GM12801 (cell line): Measurements from ENCODE around the gene EFNA3.

Experiments used
- TF ChIP-seq, protein P1 (sequence below): IDR thresholded peaks from one replicate; pipeline ENCODE4 v1.5.1; 2011; ENCODE audit warnings: control low read depth; ENCODE audit not compliant: insufficient read length; ENCODE audit errors: extremely low read depth

EFNA3 gene

DNA sequence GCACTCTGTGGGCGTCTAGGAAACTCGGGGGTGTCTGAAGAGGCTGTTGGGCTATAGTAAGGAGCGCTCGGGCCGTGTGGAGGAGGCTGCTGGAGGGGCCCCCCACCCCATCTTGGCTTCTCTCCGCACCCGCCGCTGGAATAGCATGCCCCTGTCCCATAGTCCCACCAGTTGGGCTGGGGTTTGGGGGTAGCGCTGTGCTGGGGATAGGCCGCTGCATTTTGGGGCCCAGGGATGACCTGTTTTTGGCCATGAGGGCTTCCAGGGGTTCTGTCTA is 511 bp downstream of the EFNA3 start:
- TF ChIP-seq, protein P1, sequence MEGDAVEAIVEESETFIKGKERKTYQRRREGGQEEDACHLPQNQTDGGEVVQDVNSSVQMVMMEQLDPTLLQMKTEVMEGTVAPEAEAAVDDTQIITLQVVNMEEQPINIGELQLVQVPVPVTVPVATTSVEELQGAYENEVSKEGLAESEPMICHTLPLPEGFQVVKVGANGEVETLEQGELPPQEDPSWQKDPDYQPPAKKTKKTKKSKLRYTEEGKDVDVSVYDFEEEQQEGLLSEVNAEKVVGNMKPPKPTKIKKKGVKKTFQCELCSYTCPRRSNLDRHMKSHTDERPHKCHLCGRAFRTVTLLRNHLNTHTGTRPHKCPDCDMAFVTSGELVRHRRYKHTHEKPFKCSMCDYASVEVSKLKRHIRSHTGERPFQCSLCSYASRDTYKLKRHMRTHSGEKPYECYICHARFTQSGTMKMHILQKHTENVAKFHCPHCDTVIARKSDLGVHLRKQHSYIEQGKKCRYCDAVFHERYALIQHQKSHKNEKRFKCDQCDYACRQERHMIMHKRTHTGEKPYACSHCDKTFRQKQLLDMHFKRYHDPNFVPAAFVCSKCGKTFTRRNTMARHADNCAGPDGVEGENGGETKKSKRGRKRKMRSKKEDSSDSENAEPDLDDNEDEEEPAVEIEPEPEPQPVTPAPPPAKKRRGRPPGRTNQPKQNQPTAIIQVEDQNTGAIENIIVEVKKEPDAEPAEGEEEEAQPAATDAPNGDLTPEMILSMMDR: no peak

DNA sequence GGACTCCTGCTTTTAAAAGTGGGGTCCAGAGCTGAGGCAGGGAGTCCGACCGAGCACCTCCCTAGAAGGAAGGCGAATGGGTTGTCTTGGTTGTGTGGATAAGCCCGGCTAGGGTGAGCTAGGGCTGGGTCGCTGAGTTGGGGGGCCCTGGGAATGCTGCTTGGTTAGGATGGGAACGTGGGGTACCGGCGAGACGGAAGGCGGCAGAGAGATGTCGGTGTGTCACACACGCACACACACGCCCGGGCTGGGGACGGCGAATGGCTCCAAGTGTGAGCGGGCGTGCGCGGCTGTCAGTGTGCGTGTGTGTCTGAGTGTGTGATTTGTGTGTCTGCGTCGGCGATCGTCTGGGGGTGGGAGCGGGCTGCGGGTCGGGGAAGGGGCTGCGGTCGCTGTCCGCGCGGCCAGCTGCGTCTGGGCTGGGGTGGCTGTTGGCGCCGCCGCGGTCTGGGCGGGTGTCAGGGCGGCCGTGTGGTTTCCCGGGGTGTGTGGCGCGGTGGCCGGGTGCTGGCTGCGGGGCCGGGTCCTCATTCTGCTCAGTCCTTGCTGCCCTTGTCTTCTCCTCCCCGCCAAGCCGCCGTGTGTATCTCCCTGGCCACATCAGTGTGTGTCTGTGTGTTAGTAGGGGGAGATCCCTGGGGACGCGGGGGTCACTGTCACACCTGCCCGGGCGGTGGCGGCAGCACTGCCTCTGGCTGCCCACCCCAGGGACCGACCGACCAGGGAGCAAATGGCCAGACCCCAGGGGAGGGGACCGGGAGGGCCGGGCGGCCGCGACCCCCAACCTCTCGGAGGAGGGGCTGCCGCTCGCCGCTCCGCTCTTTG is 1.1 kb downstream of the EFNA3 start:
- TF ChIP-seq, protein P1: no peak

DNA sequence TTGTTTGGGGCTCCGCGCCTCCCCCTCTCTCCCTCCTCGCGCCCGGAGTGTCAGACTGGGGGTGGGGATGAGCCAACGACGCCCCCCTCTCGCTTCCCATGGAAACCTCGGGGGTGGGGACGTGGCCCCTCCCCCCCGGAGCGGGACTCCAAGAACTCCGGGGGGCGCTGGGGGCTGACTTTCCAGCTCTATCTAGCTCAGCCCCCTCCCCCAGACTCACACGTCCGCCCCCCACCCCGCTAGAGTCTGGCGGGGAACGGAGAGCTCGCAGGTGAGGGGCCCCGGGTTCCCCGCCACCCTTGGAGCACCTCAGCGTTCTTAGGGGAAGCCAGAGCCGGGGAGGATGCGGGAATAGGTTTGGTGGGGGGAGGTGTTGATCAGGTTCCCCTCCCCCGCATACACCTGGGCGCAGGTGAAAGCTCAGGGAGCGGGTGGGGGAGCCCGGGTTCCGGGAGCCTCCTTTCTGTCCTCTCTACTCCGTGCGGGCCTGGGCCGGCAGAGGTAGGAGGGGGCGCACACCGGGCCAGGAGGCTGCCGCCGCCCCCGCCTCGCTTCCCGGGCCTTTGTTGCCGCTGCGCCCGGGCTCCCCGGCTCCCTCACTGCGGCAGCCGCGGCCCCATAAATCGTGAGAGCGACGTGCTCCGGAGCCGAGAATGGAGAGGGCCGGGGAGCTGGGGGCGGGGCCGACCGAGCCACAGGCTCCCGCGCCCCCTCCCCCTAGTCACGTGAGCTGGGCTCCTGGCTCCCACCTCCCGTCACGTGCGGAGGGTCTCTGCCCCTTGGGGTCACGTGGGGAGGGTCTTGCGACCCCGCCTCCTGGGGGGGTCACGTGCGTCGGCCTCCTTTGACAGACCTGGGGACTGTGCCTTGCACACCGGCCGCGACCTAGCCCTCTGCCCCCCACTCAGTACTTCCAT is 1.9 kb downstream of the EFNA3 start:
- TF ChIP-seq, protein P1: no peak

DNA sequence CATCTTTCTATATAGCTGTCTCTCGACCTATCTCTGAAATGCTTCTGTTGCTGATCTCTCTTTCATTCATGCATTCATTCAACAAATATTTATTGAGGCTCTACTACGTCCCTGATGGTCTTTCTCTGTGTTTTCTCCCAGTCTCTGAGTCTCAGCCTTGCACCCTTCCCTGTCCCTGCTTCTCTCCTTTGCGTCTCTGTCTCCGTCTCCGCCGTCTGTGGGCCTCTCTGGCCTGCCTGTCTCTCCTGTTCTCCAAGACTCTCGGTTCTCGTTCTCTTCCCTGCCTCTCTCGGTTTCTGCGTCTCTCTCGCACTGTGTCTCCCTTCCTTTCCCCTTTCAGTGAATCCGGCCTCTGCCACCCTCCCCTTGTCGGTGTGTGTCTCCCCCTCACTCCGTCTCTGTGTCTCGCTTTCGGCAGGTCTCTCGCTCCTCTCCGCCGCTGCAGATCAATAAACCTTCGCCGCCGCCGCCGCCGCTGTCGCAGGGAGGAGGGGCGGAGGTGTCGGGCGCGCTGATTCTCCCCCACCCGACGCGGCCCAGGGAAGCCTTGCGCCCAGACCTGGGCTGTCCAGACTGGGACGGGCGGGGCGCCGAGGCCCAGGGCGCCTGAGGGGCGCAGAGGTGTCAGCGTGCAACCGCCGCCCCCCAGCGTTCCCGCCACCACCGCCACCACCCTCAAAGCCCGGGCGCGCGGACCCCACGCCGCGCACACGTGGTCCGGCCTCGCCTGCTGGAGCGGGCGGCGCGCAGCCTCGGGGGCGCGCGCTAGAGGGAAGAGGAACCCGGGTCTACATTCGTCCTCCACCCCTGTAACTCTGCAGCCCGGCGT is 3.0 kb downstream of the EFNA3 start:
- TF ChIP-seq, protein P1: no peak

DNA sequence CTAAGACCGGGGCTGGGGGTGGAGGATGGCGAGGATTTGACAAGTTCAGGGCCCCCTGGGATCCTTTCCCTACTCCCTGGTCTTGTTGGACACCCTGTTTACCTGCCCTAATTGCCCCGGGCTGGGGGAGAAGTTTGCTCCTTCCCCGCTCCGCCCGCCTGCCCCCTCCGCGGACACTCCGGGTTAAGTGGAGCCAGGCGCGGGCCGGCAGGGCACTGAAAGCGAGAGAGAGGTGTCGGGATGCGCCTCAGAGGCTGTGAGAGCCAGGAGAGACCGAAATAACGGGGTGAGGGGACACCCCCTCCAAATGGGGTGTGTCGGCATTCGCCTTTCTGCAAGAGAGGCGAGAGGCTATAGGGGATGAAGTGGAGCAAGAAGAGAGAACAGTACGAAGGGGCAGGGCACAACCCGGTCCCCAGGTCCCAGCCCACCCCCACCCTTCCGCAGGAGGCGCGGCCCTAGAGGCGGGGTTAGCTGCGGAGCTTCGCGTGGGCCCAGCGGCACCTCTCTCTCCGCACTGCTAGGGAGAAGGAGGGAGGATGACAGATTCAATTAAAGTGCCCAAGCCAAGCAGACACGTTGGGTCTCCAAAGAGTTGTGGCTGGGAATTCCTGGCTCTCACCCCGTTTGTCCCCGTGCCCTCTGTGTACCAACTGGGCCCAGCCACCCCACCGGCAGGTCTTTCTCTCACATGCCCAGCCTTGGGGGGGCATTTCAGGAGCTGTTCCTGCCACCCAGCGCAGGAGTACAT is 3.8 kb downstream of the EFNA3 start:
- TF ChIP-seq, protein P1: no peak

DNA sequence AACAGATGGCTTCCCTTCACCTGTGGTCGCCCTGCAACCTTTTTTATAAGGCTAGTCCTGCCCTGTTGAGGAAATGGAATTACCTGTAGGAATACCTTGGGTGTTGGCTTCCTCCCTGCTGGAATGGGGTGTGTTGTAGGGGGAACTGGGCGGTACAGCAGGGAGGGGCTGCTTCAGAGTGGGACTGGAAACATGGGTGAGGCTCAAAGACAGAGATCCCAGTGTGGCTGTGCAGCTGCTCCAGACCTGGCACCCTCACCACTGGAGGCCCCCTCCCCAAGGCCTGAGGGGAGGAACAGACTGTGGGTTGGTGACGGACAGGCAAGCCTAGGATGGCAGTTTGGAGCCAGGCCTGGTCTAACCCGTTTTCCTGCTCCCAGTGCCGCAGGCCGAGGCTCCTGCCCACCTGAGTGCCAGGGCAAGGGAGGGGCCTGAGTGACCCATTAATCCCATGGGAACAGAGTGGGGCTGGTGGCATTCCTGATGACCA is 4.5 kb downstream of the EFNA3 start:
- TF ChIP-seq, protein P1: no peak
